Loucy (cell line): Measurements from ENCODE around the gene IGFBP3.

Source experiments
- CTCF ChIP-seq: fragments of 200-600 bp; sonication (generic); conservative IDR thresholded peaks from 2 replicates; pipeline ENCODE4 v1.5.1; 2014; ENCODE audit warnings: mild to moderate bottlenecking, antibody characterized with exemption, low read length
- EZH2phosphoT487 ChIP-seq: fragments of 200-600 bp; IDR thresholded peaks from 2 replicates; pipeline ENCODE4 v1.6.1; 2018; ENCODE audit warnings: antibody characterized with exemption, mild to moderate bottlenecking, moderate library complexity, borderline replicate concordance

DNA sequence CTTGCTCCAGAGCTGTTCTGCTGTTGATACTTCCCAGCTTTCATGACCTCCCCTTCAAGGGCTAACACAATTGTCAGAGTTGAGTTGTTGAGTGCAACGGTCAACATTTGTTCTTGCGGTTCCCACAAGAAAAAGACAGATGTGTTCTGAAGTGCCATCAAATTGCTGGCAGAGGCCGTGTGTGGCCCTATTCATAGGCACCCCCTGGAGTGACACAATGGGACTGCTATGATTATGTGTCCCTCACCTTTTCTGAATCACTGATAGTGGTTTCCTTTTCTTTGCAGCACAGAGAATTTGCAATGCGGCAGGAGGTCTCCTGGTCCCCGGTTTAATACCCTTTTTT is 38.6 kb downstream of the IGFBP3 start:
- TF ChIP-seq CTCF: no peak
- TF ChIP-seq EZH2phosphoT487: no peak
